HepG2 (cell line): ENCODE results near the gene CIAO2A. TPM values are rescaled to one million over a fixed set of nuclear protein-coding genes. Genes with fewer than 3 reads are reported as not detected.

Experiments used
- ATAC-seq: fragments of 200-7000 bp; cut with Tn5 transposase; 3 replicates; pipeline ENCODE4 v1.9.1; 2020; ENCODE audit warnings: mild to moderate bottlenecking, moderate library complexity
- BruUV-seq: library from RNA; stranded (reverse); fragments of 400-500 nt; replicated peaks from 2 replicates; lab custom pipeline; 2021; lab: Mats Ljungman, UMichigan
- CTCF ChIA-PET: fragments of 300-600 bp; formaldehyde crosslinking; extraction: SDS; loops from one replicate; lab custom pipeline; 2021; ENCODE audit warnings: low total read pairs, inconsistent platforms, low intra/inter-chr PET ratio; lab: Yijun Ruan, JAX
- POLR2A ChIA-PET: fragments of 350-600 bp; sonication (Branson Sonifier 250); formaldehyde crosslinking; loops from one replicate; lab custom pipeline; 2020; ENCODE audit warnings: antibody characterized with exemption, inconsistent platforms; lab: Yijun Ruan, JAX
- DNase-seq: peaks from one replicate; pipeline ENCODE4 v3.0.0-alpha.2; 2015; ENCODE audit warnings: low spot score
- FAIRE-seq: peaks from 3 replicates; lab custom pipeline; 2011; peaks lifted over from hg19 to GRCh38; lab: Jason Lieb, UNC
- H2AFZ ChIP-seq: one replicate; pipeline ENCODE4 v1.6.1; 2011; ENCODE audit warnings: low read length, inconsistent platforms
- H3K27ac ChIP-seq: fragments of 300-600 bp; 3 replicates; pipeline ENCODE4 v1.8.0; 2011; ENCODE audit warnings: mixed run types, mild to moderate bottlenecking, mixed read lengths, low read length, inconsistent platforms; ENCODE audit not compliant: insufficient read depth; ENCODE audit errors: extremely low read length
- H3K27me3 ChIP-seq, 2 experiments: fragments of 200-600 bp in 1 of 2; 2 replicates in 1 of 2; 3 replicates in 1 of 2; pipeline versions ENCODE4 v1.6.0 to v1.8.0; 2011; ENCODE audit warnings: low read length in 2 of 2, mild to moderate bottlenecking in 2 of 2, moderate library complexity in 2 of 2, inconsistent platforms in 1 of 2; ENCODE audit not compliant: insufficient read depth in 2 of 2, control insufficient read depth in 1 of 2
- H3K36me3 ChIP-seq, 2 experiments: fragments of 200-600 bp in 1 of 2; replicated peaks in 1 of 2; 2 replicates in 1 of 2; 3 replicates in 1 of 2; pipeline versions ENCODE4 v1.5.1 to v1.8.0; 2011; ENCODE audit warnings: low read length in 2 of 2, inconsistent platforms in 1 of 2; ENCODE audit not compliant: insufficient read depth in 2 of 2, control insufficient read depth in 1 of 2
- H3K4me1 ChIP-seq: 2 replicates; pipeline ENCODE4 v1.5.1; 2012; ENCODE audit warnings: low read length, inconsistent platforms; ENCODE audit not compliant: insufficient read depth
- H3K4me2 ChIP-seq: 2 replicates; pipeline ENCODE4 v1.6.0; 2011; ENCODE audit warnings: low read depth, low read length, inconsistent platforms
- H3K4me3 ChIP-seq, 3 experiments: fragments of 200-600 bp in 1 of 3; sonication (generic), shearing (Covaris generic) in 1 of 3; replicated peaks in 1 of 3; 2 replicates each; pipeline ENCODE4 v1.5.1; 2011 to 2016; ENCODE audit warnings: low read length in 3 of 3, inconsistent platforms in 2 of 3, low read depth in 2 of 3, mild to moderate bottlenecking in 2 of 3, control low read depth in 1 of 3, mixed read lengths in 1 of 3; ENCODE audit not compliant: insufficient read depth in 1 of 3
- H3K79me2 ChIP-seq: one replicate; pipeline ENCODE4 v1.6.1; 2011; ENCODE audit warnings: low read length, inconsistent platforms; ENCODE audit not compliant: insufficient read depth
- H3K9ac ChIP-seq: 2 replicates; pipeline ENCODE4 v1.6.0; 2011; ENCODE audit warnings: mild to moderate bottlenecking, low read depth, low read length, inconsistent platforms; ENCODE audit not compliant: insufficient read depth
- H3K9me3 ChIP-seq: 2 replicates; pipeline ENCODE4 v1.5.1; 2012; ENCODE audit warnings: mild to moderate bottlenecking, low read length
- H4K20me1 ChIP-seq: 2 replicates; pipeline ENCODE4 v1.6.0; 2011; ENCODE audit warnings: inconsistent platforms, mild to moderate bottlenecking, low read length, moderate library complexity; ENCODE audit not compliant: insufficient read depth
- ATF7 ChIP-seq, 2 experiments: fragments of 450-650 bp in 1 of 2; sonication (generic) in 1 of 2; formaldehyde crosslinking in 1 of 2; IDR thresholded peaks; 2 replicates each; pipeline versions ENCODE4 v1.4.0 to v1.6.1; 2016 to 2020; ENCODE audit warnings: antibody characterized with exemption in 1 of 2, mild to moderate bottlenecking in 1 of 2, missing genetic modification reagents in 1 of 2
- CC2D1A ChIP-seq: sonication (generic); formaldehyde crosslinking; IDR thresholded peaks from 2 replicates; pipeline ENCODE4 v1.8.1; 2023; ENCODE audit warnings: mild to moderate bottlenecking, missing genetic modification reagents
- DMAP1 ChIP-seq: IDR thresholded peaks from 2 replicates; pipeline ENCODE4 v1.6.1; 2016
- ETS1 ChIP-seq: sonication (generic); formaldehyde crosslinking; IDR thresholded peaks from 2 replicates; pipeline ENCODE4 v1.4.0; 2020; ENCODE audit warnings: missing genetic modification reagents
- KAT8 ChIP-seq: IDR thresholded peaks from 2 replicates; pipeline ENCODE4 v1.6.1; 2016; ENCODE audit warnings: missing genetic modification reagents, missing compliant biosample characterization
- PLRG1 ChIP-seq: fragments of 450-650 bp; conservative IDR thresholded peaks from 2 replicates; pipeline ENCODE4 v1.6.1; 2016
- SKI ChIP-seq: fragments of 450-650 bp; IDR thresholded peaks from one replicate; pipeline ENCODE4 v1.6.1; 2018; ENCODE audit warnings: mild to moderate bottlenecking; ENCODE audit not compliant: partially characterized antibody
- SNAPC5 ChIP-seq: sonication (generic); formaldehyde crosslinking; IDR thresholded peaks from 2 replicates; pipeline ENCODE4 v1.8.1; 2023; ENCODE audit warnings: mild to moderate bottlenecking, missing genetic modification reagents, borderline replicate concordance
- ZNF335 ChIP-seq: sonication (generic); formaldehyde crosslinking; IDR thresholded peaks from 2 replicates; pipeline ENCODE4 v1.4.0; 2020; ENCODE audit warnings: missing genetic modification reagents
- ZNF350 ChIP-seq: sonication (generic); formaldehyde crosslinking; IDR thresholded peaks from 2 replicates; pipeline ENCODE4 v1.4.0; 2020; ENCODE audit warnings: mild to moderate bottlenecking, low read depth, missing genetic modification reagents, borderline replicate concordance
- ZNF691 ChIP-seq: sonication (generic); formaldehyde crosslinking; IDR thresholded peaks from 2 replicates; pipeline ENCODE4 v1.4.0; 2020; ENCODE audit warnings: missing genetic modification reagents, low read depth, mild to moderate bottlenecking, borderline replicate concordance
- WGBS: methylation state at CpG from one replicate; pipeline ENCODE4 v1.1.6; 2017; ENCODE audit warnings: low lambda C conversion rate; 5-methylcytosine and 5-hydroxymethylcytosine counted together
- in situ Hi-C: cut with HindIII; loops from 2 replicates; pipeline ENCODE4 v1.10.0; 2017; ENCODE audit warnings: low pct_unique_long_range_greater_than_20kb; ENCODE audit not compliant: extremely low pct_ligation_motif_present
- intact Hi-C: fragments of 100-400 bp; cut with micrococcal nuclease; formaldehyde crosslinking; loops from one replicate; pipeline ENCODE4 v1.10.0; 2022; ENCODE audit not compliant: unreplicated experiment
- polyA plus RNA-seq, 8 experiments: library from polyadenylated mRNA; depleted of rRNA in 3 of 8; stranded (reverse) in 7 of 8; unstranded in 1 of 8; fragments of >200 nt; fragmentation: Illumina TruSeq in 4 of 8; extraction: Trizol in 4 of 8; gene quantifications; 2 replicates each; pipeline versions ENCODE4 v1.2.1 to v1.2.3, GENCODE V29; 2011 to 2016; ENCODE audit warnings: low read depth in 4 of 8, missing spikeins in 1 of 8, mixed read lengths in 1 of 8; ENCODE audit not compliant: insufficient read depth in 1 of 8
- total RNA-seq, 5 experiments: library from RNA; depleted of rRNA; stranded (reverse); fragments of >200 nt; fragmentation: Illumina TruSeq; extraction: Trizol; gene quantifications; 2 replicates each; pipeline ENCODE4 v1.2.3, GENCODE V29; 2016; ENCODE audit warnings: low read depth in 1 of 5

The CIAO2A gene
- total and polyA plus RNA-seq, 2 of the 13 experiments (the other 11 are each of a cell fraction or from before 2014, with no cell fraction given): 83.0 to 100 TPM

- FAIRE-seq (no peak), ATAC-seq (no peak), DNase-seq (no peak)
- 100% methylated on average over 1 of the region's 1 CpG for WGBS
- Histone ChIP-seq H2AFZ (no peak overlapping the region), H3K9me3 (no peaks in the 10 kb centered on the region), H3K36me3 (peaks cover 1 to 5% of the 10 kb centered on the region in 2 experiments; a peak in 2 of 5 replicates), H3K79me2 (peaks cover 95% of the 10 kb centered on the region), H3K27me3 (no peaks in the 10 kb centered on the region), H3K4me3 (no peak overlapping the region), H4K20me1 (peaks cover 12% of the 10 kb centered on the region), H3K4me1 (peaks cover 47% of the 10 kb centered on the region), H3K27ac (no peak overlapping the region), H3K4me2 (no peak overlapping the region), H3K9ac (no peak overlapping the region)
- BruUV-seq: no TSS peak
- in situ Hi-C loops (no loop called here), intact Hi-C loops (no loop called here)
- POLR2A ChIA-PET: interaction anchor here (1.2 kb wide), 1 partner anchor 13 kb away, joined by 4 read pairs; the partner anchor contains the start of gene CIAO2A
- no peak for TF ChIP-seq PLRG1
- no peak for TF ChIP-seq ZNF335
- no peak for TF ChIP-seq ZNF350 (CRISPR knock-in tag)
- TF ChIP-seq ETS1 (CRISPR knock-in tag): no peak
- no peak for TF ChIP-seq ZNF691 (CRISPR knock-in tag)
- no peak for TF ChIP-seq ATF7 (IDR thresholded peaks at IDR 0.05)
- no peak for TF ChIP-seq ATF7 (CRISPR knock-in tag; IDR thresholded peaks at IDR 0.05)
- TF ChIP-seq CC2D1A (CRISPR knock-in tag): no peak
- no peak for TF ChIP-seq DMAP1 (CRISPR knock-in tag)
- no peak for TF ChIP-seq KAT8 (CRISPR knock-in tag)
- no peak for TF ChIP-seq SNAPC5 (CRISPR knock-in tag)
- no peak for TF ChIP-seq SKI
- CTCF ChIA-PET: no interaction called here
Observed at GRCh38 chr15:64107337-64107736, 13.7 kb upstream of the CIAO2A start.
